HL-60 (cell line): ENCODE data around the gene AGO3.
A peak's percentile ranks its signal among the peaks of the same experiment; 100 is the strongest.

ENCODE experiments used
- DNase-seq, 2 experiments: peaks; one replicate each; pipeline ENCODE4 v3.0.0-alpha.2; 2010 to 2020; ENCODE audit warnings: low read depth in 1 of 2, low spot score in 1 of 2
- H3K27ac ChIP-seq: fragments of 250-450 bp; sonication (Bioruptor Pico); replicated peaks from 2 replicates; pipeline ENCODE4 v1.5.1; 2020; ENCODE audit warnings: mild to moderate bottlenecking, moderate library complexity
- H3K27me3 ChIP-seq: fragments of 250-450 bp; sonication (Bioruptor Pico); 2 replicates; pipeline ENCODE4 v1.5.1; 2021; ENCODE audit warnings: mild to moderate bottlenecking, moderate library complexity; ENCODE audit not compliant: insufficient read depth, poor library complexity, severe bottlenecking
- H3K4me3 ChIP-seq: replicated peaks from 2 replicates; pipeline ENCODE4 v1.5.1; 2011; ENCODE audit warnings: mild to moderate bottlenecking, control low read depth, low read length; ENCODE audit not compliant: insufficient read depth
- CTCF ChIP-seq: IDR thresholded peaks from one replicate; pipeline ENCODE4 v1.5.1; 2011; ENCODE audit warnings: low read length, control low read depth, inconsistent platforms; ENCODE audit not compliant: insufficient read depth
- GABPA ChIP-seq: IDR thresholded peaks from 2 replicates; pipeline ENCODE4 v1.6.1; 2012; ENCODE audit warnings: low read depth
- POLR2AphosphoS5 ChIP-seq: IDR thresholded peaks from 2 replicates; pipeline ENCODE4 v1.6.1; 2012; ENCODE audit warnings: low read depth
- REST ChIP-seq: IDR thresholded peaks from 2 replicates; pipeline ENCODE4 v1.6.1; 2012; ENCODE audit warnings: low read depth; ENCODE audit not compliant: insufficient replicate concordance
- SPI1 ChIP-seq: IDR thresholded peaks from 2 replicates; pipeline ENCODE4 v1.6.1; 2012; ENCODE audit warnings: low read depth, mild to moderate bottlenecking, borderline replicate concordance

The AGO3 gene

GRCh38 chr1:36040238-36040637, 109.3 kb downstream of the AGO3 start:
- Histone ChIP-seq H3K27ac (no peak overlapping the region), H3K27me3 (no peaks in the 10 kb centered on the region), H3K4me3 (no peak overlapping the region)
- DNase-seq, result no peak
- TF ChIP-seq CTCF (no peak), POLR2AphosphoS5 (no peak), REST (no peak), GABPA (no peak), SPI1 (no peak)

- H3K4me3 ChIP-seq, result no peak overlapping the region
- no peak for TF ChIP-seq GABPA
- TF ChIP-seq REST, result no peak
- peak; percentile 12; the same call in 1 of the 2 replicates for TF ChIP-seq SPI1
- DNase-seq, result no peak
- no peak overlapping the region for H3K27ac ChIP-seq
- H3K27me3 ChIP-seq, result no peaks in the 10 kb centered on the region
These were observed 120.9 kb downstream of the AGO3 start for GRCh38 chr1:36051821-36052220.

- Histone ChIP-seq H3K27ac (no peak overlapping the region), H3K27me3 (no peaks in the 10 kb centered on the region), H3K4me3 (no peak overlapping the region)
- no peak for TF ChIP-seq CTCF
- no peak for TF ChIP-seq REST
- TF ChIP-seq GABPA, result no peak
- TF ChIP-seq POLR2AphosphoS5, result no peak
- no peak for TF ChIP-seq SPI1
- DNase-seq, result no peak
These were observed 123.1 kb downstream of the AGO3 start for GRCh38 chr1:36053978-36054377.

GRCh38 chr1:36055706-36056105, 124.8 kb downstream of the AGO3 start:
- H3K27me3 ChIP-seq, result no peaks in the 10 kb centered on the region
- no peak overlapping the region for H3K4me3 ChIP-seq
- H3K27ac ChIP-seq, result peak overlapping the region; percentile 41
- TF ChIP-seq CTCF (no peak), GABPA (no peak), REST (no peak), POLR2AphosphoS5 (no peak), SPI1 (peak; percentile 7; the same call in 1 of the 2 replicates)
- DNase-seq, result peak; percentile 51 to 88
